GM19455 (cell line): ENCODE measurements around the gene TNFRSF8.

ENCODE experiments used
- ATAC-seq: cut with Tn5 transposase; IDR thresholded peaks from one replicate; pipeline ENCODE4 v1.9.1; 2021; ENCODE audit not compliant: unreplicated experiment

The TNFRSF8 gene

DNA sequence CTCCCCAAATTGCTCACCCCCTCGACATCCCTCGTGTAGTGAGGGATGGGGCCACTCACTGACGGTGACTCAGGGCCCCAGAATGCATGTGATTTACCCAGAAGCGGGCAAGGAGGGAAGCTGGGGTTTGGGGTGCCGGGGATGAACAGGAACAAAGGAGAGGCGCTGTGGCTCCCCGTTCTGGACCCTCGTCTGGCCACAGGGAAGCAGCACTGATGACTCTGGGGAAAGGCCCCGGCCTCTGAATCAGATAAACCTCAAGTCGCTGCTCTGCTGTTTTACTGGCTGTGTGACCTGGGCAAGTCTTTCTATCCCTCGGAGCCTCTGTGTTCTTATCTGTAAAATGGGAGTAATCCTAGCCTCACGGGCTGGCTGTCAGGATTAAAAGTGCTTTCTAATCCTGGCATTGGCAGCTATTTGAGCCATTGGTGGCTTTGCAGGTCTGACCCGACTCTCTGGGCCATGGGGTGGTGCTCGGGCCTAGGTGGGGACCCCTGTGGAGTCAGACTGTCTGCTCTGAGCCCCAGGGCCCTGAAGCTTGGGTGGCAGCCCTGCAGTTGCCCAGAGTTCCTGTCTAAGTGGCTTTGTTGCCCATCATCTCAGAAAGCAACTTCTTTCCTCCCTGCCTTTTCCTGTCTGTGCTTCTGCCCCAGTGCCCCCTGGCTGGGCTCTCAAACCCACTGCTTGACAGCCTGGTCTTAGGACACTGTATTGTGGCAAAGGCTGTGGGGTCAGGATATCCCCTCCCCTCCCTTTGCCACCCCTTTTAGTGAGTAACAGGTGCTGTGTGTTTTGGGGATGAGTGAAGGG, 109.1 kb downstream of the TNFRSF8 start:
- no peak for ATAC-seq

DNA sequence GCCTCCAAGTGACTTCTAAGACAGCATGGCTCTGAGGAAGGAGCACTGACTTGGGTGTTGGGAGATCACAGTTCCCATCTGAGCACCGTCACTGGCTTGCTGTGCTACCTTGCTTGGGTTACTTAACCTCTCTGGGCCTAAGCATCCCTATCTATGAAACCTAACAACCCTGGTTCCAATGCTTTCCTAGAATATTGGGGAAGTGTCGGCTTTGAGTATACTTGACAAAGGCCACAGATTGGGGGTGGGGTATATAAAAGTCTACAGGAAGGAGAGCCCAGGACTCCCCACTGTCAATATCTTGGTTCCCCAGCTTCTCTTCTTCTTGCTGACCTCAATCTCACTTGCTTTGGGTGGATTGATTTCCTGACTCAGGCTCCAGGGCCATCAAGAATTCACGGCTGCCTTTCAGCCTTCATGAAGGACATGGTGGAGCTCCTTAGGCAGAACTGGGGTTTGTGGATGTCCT, 110.0 kb downstream of the TNFRSF8 start:
- no peak for ATAC-seq

DNA sequence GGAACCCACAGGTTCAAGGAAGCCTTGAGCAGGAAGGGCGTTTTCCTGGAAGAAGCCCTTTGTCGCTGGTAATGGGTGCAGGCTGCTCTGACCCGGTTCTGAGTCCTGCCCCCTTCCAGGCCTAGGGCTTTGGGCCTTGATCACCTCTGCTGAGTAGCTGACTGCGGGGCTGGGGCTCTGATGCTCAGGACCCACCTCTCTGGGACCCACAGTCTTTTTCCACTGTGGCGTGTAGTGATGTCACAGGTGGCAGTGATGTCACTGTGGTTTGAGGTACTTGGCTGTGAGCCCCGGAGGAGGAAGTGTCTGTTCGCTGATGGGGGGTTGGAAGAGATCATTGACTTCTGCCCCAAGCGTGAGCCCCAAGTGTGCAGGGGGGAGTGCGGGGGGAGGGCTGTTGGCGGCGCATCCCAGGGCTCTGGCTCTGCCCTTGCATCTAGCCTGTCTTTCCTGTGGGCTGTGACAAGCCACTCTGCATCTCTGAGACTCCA, 110.6 kb downstream of the TNFRSF8 start:
- ATAC-seq = no peak

DNA sequence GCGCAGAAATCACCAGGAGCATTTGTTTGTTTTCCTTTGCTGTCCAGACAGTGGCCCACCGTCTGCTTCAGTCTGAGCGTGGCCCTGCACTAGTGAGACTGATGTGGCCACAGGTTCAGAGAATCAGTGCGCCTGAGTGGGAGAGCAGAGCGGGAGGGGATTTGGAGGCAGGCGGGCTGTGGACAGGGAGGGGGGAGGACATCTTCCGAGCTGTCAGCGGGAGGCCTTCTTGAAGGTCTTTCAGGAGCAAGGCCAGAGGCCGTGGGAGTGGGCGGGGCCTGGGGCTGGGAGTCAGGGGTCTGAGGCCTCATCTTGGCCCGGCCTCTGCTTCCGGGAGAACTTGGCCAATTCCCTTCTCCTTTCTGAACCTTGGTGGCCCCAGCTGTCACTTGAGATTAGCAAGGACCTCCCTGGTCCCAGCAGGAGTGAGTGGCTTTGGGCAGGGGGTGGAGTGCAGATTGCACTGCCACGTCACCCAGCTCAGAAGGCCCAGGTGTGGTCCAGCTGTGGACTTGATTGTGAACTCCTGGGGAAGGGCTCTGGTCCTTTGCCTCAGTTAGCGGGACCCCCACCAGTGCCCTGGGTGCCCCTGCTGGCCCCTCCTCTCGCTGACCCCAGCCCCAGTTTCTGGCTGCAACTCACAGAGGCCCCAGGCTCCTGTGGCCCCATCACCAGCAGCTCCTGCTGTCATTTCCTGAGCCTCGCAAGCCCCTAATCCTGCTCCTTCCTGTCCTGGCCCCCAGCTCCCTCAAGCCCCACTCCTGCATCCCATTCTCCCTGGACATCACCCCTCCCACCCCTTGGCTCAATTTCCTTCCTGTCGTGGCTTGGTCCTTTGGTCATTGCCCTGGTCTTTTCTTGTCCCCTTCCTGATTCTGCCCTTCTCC, 112.1 kb downstream of the TNFRSF8 start:
- ATAC-seq = no peak

DNA sequence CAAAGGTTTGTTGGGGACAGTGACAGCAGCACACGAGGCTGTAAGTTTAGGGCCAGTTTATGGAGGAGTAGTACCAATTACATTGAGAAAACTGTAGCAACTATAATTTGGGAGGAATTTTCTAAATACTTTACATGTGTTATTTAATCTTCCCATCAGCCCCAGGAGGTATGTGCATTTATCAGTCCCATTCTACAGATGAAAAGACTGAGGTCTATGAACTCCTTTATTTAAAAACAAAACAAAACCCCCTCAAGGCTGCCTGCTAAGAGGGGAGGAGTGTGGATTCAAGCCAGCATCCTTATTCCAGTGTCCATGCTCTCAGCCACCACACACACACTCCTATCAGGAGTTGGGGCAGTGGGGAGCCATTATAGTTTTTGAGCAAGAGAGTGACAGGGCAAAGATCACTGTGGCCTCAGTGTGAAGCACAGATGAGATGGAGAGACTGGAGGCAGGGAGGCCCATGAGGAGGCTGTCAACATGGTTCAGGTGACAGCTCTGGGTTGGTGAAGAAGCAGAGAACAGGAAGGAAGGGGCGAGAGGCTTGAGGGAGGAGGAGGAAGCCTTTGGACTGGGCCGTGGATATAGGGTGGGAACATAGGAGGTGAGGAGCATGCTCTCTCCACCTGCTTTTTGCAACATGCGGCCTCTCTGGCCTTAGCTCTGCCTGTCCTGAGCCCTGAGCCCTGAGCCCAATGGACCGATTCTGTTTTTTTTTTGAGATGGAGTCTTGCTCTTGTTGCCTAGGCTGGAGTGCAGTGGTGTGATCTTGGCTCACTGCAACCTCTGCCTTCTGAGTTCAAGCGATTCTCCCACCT, 113.4 kb downstream of the TNFRSF8 start:
- ATAC-seq = no peak

GRCh38 chr1:12177156-12177998, 114.3 kb downstream of the TNFRSF8 start:
- no peak for ATAC-seq

- no peak for ATAC-seq
Measured at GRCh38 chr1:12177999-12178441, 114.9 kb downstream of the TNFRSF8 start.

DNA sequence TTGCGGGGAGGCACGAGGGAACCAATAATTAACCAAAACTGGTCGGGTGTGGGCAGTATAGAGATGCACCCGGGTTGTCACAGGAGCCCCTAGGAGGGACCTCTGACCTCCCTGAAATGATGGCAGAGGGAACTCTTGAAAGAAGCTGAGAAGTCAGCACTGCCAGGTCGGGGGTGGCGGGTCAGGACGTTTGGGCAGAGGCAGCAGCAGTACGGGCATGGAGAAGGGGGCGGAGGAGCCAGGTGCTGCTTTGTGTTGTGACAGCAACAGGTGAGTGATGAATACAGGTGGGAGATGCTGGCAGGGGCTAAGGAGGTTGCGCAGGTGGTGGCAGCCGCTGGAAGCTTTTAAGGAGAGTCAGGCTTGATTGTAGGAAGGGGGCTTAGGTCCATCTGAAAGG, 115.4 kb downstream of the TNFRSF8 start:
- ATAC-seq = no peak

DNA sequence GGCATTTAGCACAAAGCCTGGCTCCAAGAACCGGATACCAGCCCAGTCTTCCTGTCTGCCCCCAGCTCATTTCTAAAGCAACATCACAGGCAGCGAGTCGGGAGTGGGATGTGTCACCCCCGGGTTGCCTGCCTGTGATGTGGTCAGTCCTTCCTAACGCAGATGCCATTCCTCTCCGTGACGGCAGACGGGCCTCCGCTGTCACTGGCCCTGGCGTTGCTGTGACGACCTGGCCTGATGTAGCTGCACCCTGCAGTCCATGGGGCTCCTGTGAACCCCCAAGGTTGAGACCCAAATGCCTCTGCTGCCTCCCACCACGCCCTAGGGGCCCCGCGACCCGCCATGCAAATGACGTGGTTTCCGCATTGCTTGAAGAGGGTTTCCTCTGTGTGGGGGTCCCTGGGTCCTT, 116.0 kb downstream of the TNFRSF8 start:
- ATAC-seq = no peak

DNA sequence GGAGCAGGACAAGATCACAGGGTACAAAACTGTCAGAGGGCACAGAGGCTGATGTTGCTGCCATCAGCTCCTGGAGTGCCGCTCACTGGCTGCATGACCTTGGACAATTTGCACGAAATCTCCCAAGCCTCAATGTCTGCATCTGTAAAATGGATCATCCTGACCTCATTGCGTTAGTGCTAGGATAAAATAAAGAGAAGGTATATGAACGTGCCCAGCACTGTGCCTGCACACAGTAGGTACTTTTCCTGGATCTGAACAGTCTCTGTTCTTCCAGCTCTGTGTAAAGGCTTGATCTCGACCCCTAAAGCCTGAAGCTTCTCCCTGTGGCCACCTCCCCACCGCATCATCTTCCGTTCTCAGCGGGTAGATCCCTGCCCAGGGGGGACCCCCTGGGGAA, 116.6 kb downstream of the TNFRSF8 start:
- ATAC-seq = no peak

DNA sequence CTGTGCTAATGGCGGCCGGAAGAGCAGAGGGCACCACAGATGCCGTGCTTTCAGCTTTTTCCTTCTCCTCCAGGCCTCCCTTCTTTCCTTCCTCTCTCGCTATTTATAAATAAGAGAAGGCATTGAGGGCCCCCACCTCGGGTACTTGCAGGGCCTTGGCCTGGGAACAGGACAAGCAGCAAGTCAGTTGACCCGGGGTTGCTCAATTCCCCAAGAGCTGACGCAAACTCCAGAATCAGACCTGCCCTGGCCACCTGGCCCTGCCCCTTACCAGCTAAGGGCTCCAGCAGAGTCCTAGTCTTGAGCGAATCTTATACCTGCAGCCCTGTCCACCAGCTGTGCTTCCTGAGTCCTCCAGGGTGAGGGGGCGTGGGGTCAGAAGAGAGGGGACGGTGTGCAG, 117.2 kb downstream of the TNFRSF8 start:
- ATAC-seq = no peak

DNA sequence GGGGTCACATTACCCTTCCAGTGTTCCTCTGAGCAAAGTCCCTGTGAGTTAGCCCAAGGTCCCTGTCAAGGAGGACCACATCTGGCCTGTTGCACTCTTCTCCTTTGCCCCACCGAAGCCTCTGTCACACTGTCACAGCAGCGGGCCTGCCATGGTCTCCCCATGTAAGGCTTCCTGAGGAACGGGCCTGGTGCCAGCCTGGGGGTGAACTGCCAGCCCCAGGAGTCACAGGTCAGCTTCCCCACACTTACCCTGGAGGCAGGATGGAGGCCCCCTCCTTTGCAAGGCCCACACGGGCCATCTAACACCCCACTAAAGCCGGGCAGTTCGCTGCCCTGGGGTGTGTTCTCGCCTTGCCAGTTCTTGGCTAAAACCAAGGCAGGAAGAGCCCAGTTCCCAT, 117.8 kb downstream of the TNFRSF8 start:
- no peak for ATAC-seq

- no peak for ATAC-seq
Measured at GRCh38 chr1:12181568-12181967, 118.5 kb downstream of the TNFRSF8 start.

DNA sequence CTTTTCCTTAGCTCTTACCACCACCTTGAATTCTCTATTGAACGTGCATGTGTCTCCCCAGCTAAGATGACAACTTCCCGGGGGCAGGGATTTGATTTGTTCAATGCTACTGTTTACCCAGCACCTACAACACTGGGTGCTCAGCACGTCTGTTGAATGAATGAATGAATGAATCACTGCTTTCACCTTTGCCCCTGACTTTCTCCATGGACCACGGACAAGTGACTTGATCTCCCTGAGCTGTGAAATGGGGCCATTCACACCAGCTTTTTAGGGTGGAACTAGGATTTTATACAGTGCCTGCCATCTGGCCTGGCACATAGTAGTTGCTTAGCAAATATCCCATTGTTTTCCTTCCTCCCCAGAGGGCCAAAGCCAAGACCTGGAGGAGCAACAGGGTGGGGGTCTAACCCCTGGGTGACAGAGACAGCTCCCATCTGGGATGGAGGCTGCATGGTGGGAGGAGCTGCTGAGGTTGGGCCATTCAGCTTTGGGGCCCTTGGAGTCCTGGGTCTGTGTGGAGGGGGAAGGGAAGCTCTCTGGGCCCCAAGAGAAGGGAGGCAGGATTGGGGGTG, 119.4 kb downstream of the TNFRSF8 start:
- ATAC-seq = no peak

DNA sequence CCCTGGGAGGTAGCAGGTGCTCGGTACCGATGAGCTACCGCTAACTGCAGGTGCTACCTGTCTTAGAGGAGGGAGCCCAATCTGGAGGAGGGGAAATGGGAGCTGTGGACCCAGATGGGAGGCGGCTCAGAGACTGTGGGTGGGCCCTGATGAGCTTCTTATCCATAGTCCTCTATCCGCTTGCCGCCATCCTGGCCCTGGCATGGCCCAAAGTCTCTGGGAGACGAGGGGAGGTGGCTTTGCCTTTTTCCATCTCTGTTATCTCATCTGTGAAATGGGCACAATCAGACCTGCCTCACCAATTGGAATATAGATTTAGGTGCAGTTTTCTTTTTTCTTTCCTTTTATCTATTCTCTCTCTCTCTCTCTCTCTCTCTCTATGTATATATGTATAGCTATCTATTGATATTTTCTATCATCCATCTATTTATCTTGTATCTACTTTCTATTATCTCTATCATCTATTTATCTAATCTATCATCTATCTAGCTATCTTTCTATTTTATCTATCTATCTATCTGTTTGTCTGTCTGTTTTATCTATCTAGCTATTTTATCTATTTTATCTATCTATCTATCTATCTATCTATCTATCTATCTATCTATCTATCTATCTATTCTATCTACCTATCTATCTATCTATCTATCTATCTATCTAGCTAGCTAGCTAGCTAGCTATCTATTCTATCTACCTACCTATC, 120.1 kb downstream of the TNFRSF8 start:
- no peak for ATAC-seq

DNA sequence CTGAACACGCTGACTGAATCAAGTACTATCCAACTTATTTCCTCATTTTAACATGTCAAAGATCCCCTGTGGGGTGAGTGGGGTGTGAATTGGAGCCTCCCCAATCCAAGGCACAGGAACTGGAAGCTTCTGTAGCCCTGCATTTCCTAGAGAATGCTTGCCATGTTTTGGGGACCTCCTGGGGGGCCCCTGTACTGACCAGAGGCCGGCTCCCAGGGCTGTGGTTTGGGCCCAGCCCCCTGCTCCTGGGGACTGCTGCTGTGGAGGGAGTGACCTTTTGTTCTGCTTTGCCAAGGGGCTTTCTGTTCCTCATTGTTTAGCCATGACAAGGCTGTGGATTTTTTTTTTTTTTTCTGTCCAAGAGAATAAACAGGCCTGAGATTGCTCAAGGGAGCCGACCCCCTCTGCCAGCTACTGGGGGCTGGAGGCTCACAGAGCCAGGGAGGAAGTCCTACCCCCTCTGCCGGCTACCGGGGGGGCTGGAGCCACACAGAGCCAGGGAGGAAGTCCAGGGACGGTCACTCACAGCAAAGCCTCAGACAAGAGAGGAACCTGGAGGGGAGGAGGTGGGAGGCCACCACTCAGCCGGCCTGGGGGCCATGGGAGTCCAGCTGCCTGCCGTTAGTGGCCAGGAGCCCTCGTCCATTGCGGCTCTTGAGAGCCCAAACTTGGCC, 121.0 kb downstream of the TNFRSF8 start:
- no peak for ATAC-seq

GRCh38 chr1:12185036-12185917, 122.2 kb downstream of the TNFRSF8 start:
- no peak for ATAC-seq
